NCI-H82 treated with DMSO at 0.1 percent for 48 hours (cell line): ENCODE measurements around the gene WRNIP1.

Source experiments
- DNase-seq: peaks from one replicate; lab custom pipeline; 2025; ENCODE audit not compliant: unreplicated experiment; lab: John Stamatoyannopoulos, UW

WRNIP1 gene

DNA sequence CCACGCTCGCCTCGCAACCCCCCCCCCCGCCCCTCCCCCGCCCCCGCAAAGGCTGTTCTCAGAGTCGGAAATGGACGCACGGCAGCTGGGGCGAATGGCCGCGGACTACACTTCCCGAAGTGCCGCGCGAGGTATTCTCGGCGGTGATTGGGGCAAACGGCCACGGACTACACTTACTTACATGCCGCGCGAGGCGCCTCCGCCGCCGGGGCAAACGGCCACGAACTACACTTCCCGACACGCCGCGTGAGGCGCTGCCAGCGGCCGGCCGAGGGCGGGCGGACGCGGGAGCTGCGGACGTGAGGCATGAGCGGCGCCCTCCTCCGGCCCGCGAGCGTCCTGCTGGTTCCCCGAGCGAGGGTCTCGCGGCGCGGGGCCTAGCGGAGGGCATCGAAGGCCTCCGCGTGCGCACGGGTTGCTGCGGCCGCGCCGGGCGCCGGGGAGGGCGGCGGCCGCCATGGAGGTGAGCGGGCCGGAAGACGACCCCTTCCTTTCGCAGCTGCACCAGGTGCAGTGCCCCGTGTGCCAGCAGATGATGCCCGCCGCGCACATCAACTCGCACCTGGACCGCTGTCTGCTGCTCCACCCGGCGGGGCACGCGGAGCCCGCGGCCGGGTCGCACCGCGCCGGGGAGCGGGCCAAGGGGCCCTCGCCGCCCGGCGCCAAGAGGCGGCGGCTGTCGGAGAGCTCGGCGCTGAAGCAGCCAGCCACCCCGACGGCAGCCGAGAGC, at the start of gene WRNIP1:
Gene WRNIP1, plus strand, starts transcription at position 228 of the 730 bp plus-strand sequence. Its CDS starts 230 bp downstream, at position 458.
- peak; percentile 96 for DNase-seq

DNA sequence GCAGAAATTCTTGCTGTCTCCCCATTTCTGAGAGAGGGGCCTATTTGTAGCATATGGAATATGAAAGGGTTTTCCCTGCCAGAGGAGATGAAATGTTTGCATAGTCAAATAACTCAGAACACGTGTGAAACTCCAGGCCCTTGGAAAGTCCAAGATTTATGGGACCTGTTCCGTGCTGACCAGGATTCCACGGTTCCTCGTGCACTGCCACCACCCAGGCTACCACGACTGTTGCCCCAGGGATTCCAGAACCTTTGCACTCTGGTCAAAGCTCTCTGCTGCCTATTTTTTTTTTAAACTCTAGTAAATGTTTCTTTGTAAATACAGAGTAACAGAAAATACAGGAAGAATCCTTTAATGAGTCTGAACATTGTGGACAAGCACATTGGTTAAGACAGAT, 49.5 kb upstream of the WRNIP1 start:
- no peak for DNase-seq

DNA sequence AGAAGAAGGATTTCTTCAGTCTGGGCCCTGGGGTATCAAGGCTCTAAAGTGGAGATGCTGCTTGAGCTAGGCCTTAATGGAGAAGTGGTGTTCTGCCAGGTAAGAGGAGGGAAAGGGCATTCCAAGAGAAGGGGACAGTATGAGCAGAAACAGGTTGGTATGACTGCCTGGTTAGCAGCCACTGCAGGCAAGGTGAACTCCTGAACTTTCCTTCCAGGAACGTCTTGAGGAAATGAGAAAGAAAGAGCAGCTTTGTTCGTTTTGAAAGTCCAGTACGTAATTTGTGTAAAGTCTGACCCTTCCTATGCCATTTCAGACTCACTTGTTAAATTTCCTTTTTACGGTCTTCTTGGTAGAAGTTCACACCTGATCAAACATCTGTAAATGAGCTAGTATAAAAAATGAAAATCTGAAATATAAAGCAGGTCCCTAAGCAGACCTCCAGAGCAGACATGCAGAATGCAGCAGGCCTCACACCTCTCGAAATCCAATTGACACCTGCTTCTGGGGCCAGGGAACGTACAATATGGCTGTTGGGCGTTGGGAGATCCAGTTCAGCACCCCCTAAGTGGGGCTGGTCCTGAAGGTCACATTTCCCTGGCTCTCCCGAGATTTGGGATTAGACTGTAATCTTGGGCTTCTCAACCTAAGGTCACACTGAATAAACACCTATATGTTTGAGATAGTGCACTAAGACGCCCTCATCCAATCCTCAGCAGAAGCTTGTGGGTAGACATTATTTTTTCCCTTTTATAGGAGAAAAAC, 48.1 kb upstream of the WRNIP1 start:
- no peak for DNase-seq

DNA sequence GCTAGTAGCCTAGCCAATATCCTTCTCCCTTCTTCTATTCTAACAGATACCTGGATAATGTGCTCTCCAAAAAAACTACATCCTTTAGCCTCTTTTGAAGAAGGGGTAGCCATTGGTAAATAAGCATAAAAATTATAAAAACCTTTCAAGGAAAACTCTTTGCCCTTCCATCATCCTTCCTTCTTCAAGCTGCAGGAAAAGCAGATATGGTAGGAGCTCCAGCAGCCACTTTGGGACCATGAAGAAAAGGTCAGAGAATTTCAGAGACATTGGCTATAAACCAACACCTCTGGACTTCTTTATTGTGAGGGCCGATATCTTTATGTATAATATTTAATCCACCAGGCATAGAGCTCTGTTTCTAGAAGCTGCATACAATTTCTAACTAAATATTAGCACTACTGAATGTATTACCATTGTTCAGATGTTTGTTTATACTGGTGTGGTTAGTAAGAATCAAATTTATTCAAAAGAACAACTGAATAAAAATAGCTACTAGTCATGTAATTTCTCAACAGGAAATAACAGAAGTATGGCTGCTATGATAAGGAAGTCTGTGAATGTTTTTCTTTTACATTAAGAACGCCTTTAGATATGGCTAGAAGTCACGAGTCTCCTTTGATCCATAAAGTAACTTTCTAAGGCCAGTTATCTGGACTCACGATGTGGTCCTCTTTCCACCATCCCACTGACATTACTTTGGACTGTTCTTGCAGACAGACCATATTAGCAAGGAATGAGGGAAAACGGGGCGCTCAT, 46.7 kb upstream of the WRNIP1 start:
- no peak for DNase-seq

DNA sequence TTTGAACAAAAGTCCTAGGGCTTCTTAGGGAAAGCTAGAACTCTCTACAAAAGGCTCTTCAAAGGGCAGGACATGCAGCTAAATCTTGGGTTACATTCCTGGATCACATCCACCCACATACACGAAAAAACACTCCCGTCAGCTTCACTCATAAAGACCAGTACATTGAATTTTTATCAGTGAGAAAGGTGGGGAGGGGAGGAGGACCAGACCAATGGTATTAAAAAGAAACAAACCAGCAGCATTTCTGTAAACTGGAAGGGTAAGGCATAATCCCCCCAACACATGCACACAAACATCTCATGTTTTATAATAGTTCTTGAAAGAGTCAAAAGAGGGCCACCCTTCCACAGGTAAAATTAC, 46.1 kb upstream of the WRNIP1 start:
- no peak for DNase-seq

DNA sequence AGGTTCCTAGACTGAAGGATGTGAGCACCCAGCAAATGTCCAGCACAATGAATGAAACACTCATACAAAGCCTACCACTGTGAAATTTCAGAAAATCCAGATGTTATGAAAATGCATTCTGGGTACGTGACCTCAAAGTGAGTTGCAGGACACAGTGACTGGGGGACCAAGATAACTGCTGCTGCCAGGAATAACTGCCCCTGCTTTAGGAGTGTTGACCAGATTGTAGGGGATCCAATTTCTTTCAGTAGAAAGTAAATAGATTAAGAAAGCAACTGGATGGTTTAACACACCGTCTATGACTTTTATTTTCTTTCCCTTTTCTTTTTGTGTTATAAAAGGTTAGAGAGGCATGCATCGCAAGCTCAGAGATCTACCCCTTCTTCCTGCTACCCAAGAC, 44.0 kb upstream of the WRNIP1 start:
- no peak for DNase-seq

DNA sequence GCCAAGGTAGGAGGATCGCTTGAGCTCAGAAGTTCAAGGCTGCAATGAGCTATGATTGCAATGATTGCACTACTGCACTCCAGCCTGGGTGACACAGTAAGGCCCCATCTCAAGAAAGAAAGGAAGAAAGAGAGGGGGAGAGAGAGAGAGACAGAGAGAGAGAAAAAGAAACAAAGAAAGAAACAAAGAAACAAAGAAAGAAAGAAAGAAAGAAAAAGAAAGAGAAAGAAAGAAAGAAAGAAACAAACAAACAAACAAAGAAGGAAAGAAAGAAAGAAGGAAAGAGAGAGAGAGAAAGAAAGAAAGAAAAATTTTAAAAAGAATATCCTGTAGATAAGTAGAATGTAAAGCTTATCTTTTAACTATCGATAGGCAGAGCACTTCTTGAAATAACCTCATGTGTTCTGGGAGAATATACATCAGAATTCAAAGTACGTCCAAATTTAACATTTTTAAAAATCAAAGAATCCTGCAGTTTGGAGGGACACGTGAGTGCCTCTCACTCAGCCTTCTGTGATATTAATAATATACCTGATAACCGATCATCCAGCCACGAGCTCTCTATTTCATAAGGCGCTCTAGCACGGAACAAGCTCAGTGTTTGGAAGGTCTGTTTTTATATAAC, 39.7 kb upstream of the WRNIP1 start:
- DNase-seq, result no peak

DNA sequence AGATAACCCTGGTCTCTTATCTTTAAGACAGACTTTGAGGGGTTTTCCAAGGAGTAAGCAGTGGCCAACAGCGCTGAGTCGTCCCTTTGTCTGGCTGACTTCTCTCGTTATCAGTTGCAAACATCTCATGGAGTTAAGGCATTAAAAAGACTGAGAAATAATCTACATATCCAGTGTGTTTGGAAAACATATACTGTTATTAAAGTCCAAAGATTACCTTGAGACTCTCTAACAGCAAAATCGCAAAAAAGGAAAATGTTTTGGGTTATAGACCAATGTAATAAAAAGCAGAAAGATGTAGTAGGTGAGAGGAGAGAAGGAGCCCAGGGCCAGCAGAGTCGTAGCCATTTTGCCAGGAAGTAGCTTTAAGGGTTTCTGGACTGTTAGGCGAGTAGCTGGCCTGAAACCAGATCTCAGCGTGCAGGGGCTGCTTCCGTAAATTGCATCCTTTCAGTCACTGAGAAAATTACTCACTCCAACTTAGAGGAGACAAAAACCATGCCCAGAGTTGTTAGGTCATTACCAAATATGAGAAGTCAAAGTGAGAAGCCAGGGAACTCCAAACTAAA, 39.1 kb upstream of the WRNIP1 start:
- no peak for DNase-seq

DNA sequence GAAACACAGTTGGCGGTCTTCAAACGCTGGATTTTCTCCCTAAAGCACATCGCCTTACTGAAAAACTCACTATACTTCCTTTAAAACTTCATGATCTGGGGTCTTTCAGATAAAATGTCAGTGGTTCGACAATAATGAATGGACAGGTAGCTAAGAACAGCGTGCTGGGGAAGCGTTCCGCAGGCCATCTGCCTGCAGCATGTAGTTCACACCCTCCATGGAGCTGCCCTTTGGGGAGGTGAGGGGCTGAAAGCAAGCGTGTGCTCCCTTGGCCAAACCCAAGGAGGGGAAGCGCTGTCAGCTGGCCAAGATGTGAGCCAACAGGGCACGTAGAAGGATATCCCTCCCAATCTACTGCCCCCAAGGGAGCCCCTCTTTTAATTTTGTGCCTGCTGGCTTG, 35.3 kb upstream of the WRNIP1 start:
- no peak for DNase-seq

DNA sequence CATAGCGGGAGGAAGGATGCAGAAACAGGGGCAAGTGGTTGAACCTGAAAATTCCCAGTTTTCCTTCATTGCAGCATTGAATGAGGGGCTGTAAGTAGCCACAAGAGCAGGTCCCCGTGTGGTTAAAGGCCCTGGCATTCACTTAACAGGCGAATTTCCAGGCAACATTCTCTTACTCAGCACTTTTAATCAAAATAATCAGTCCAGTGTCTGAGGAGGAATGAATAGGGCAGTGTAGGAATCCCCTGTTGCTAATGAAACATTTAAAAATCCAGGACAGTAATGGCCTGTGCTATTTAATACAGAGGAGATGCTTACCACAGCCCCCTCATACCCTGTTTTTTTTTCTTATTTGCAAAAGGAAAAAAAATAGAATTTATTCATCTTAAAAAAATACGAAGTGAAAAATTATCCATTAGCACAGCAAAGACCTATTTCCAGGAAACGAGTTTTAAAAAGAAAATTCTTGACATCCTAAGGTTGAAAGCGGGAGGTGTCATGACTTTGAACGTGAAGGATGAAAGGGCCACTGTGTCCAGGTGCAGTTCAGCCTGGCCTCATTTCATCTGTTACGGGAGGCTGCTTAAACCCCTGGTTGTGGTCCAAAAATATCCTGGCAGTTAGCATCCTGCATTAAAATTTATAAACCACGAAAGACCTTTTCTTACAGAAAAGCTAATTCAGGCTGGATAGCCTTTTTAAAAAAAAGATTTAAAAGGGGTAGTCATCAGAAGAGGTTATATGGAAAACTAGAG, 34.7 kb upstream of the WRNIP1 start:
- DNase-seq, result no peak

DNA sequence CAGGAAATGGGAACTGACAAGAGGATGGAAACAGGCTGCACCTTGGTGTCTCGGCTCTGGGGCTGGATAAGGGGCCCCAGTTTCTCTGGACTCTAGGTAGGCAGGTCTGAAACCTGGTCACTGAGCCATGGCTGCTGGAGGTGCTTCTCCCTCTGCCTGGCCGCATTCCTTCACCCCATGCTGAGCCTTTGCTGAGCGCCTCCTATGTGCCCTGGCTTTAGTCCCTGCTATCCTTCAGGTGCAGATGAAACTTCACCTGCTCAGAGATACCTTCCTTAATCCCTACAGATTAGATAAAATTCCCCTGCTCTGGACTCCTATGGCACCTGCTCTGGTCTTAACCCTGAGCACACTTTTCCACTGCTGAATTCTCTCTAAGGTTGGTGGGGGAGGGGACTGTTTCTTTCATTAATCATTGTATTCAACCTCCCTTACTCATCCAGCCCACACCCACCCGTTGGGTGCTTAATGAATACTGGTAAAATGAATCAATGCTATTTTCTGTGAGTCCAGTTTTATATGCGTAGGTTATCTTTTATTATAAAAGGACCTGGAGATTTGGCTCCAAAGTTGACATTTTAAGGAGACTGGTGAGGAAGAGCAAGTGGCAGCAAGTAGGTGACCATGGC, 33.8 kb upstream of the WRNIP1 start:
- no peak for DNase-seq

DNA sequence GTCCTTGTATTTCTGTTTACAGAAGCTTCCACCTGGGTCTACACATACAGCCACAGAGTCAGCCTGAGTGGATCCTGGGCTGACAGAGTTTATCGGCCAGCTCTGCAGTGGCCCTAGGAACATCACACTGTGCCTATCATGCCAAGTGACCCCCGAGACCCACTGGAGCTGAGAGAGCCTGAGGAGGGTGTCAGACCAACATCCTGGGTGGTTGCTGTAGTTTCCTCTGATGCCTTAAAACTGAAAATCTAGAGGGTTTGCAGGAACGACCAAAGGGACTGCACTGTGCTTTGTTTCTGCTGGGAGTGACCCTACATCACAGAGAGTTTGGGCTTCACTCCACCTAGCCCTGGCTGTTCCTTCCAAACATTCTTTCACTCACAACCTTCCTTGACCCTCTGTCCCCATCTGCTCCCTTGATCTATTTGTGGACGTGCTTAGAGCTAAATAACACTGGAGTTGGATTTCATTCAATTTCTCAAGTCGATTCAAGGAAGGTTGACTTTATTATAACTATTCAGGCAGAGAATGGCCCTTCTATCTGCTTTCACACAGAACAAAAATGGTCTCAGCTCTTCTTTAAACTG, 32.6 kb upstream of the WRNIP1 start:
- DNase-seq, result no peak

DNA sequence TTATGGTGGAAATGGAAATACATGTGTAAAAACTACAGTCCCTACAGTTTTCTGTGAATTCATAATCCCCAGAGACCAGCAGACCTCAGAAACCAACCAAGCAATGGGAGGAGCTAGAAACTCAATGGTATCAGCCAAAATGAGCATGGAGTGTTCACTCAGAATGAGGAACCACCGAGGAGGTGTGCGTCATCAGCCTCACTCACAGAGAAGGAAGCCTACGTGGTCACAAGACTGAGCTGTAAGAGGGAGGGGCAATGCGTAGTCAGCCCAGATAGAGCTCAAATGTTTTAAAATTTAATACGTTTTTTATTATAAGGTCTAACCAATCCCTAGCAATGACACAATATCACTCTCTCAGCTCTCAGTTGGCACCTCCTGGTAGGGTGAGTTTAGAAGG, 31.9 kb upstream of the WRNIP1 start:
- DNase-seq, result no peak

DNA sequence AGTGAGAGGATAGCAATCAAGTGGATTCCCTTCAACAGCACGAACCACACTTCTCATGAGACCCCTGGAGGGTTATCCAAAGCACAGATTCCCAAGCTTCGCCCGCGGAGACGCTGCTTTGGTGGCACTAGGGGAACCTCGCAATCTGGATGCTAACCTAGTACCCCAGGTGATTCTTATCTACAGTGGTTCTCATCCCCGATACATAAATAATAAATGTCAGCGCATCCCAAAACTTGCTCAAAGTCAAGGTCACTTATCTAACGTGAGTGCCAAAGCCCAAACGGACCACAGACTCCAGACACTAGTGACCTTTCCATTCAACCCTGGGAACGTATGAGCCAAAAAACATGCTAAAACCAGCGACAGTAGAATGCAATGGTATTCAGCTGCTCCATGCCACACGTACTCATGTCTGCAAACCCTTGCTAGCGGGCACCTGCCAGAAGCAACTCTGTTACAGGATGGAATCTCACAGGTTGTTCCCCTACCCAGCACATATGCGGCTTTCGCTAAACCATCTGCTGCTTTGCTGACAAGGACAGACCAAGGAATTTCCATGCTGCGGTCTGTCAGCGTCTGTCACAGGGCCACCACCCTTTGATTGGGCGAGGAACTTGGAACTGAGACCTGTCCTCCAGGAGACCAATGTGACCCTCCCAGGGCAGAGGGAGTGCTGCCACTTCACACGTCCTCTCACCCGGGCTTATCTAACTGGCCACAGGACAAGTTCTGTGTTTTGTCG, 31.3 kb upstream of the WRNIP1 start:
- DNase-seq, result no peak

DNA sequence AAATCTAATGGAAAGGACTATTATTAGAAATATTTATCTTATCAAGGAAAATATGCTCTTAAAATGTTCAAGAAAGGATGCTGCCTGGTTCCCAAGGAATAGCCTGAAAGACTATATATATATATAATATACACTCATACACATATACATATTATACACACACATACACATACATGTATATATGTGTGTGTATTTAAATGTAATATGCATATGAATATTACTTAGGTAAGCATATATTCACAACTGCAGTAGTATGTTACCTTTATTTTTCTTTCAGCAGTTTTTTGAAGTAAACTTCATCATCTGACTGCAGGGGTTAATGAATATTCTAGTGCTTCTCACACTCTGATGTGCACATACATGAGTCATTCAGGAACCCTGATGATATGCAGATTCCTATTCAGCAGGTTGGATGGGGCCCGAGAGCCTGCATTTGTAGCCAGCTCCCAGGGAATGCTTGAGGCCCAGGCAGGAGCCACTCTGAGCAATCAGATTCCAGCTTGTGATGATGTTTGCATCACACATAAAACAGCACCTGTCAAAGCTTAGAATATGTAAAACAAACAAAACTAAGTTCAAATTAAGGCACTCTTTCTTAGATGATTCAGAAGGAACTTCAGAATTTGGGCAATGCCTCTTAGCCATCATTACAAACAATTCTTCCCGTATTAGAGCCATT, 30.6 kb upstream of the WRNIP1 start:
- DNase-seq, result no peak

DNA sequence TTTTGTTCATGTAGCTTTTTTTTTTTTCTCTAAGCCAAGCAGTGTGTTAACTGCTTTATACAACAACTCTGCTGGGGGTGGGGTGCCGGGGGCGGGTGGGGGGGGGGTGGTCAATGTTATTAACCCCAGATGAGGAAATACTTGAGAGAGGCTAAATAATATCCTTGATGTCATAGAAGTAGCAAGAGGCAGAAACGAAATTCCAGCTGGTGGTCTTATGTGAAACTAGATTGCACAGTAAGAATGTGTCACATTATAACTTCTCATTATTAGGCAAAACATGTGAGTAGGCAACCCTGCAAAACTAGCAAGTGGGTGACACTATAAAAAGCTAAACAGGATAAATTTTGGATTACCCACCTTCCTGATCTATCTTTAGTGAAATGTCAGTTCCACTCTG, 27.3 kb upstream of the WRNIP1 start:
- DNase-seq, result no peak

DNA sequence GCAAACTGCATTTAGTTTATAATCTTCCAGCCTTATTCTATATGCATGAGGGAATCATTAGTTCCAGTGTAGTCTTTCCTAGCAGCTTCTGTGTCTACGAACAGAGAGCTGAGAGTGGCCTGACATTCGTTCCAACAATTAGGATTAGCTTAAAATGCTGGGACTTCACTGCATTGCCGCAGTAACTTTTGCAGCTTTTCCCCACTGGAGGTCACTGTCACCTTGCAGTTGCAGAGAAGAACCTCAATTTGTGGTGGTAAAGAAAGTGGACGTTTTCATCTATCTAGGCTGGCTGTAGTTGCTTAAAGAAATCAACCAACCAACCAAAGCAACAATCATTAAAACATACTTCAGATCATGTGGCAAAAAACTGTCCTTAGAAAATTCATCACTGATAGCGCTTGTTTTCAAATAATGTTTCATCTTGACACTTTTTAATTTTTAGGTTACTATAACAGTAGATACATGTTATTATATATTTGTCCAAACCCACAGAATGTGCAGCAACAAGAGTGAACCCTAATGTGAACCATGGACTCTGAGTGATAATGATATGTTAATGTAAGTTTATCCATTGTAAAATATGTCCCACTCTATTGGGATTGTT, 26.7 kb upstream of the WRNIP1 start:
- DNase-seq, result peak; percentile 15

DNA sequence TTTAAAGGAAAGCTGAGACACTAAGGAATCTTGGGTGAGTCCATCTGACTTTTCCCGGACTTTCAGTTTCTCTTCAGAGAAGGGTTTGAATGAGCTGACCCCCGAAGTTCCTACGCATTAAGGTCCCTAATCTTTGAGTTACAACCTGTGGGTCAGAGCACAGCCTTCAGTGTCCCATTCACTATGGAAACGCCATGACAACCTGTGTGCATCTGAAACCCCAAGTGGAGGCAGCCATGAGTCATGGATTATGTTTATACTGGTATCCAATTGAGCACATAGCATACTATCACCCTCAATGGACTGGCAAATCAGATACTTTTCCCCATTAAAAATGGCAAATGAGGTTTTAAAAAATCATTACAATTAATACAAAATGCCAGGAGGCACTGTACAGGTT, 25.9 kb upstream of the WRNIP1 start:
- DNase-seq, result no peak
